ENCODE results near the gene RAVER1. TPM values are rescaled to one million over a fixed set of nuclear protein-coding genes. Genes with fewer than 3 reads are reported as not detected.
A peak's percentile ranks its signal among the peaks of the same experiment; 100 is the strongest.
"Not testable (repeated sequence)": the region's sequence is repeated elsewhere in the genome, so short reads cannot be mapped to it uniquely, and the experiment has no call there.

RAVER1 gene
- total and polyA plus RNA-seq, 4 donors, result 7.9 to 24.0 (median 17.2) TPM

GRCh38 chr19:10336725-10337124 lies 3.4 kb upstream of the RAVER1 start:
- H3K27ac ChIP-seq (ENCODE audit: low read depth in 1 of 2, low read length in 2 of 2); H3K9me3 ChIP-seq (ENCODE audit: control insufficient read depth, low read length); DNase-seq; H3K4me3 ChIP-seq (ENCODE audit: low read length in 2 of 2); H3K27me3 ChIP-seq (ENCODE audit: control insufficient read depth in 1 of 2, insufficient read depth in 2 of 2, low read length in 1 of 2); H3K36me3 ChIP-seq (ENCODE audit: control insufficient read depth in 1 of 2, insufficient read depth in 2 of 2, low read length in 1 of 2); H3K4me1 ChIP-seq (ENCODE audit: control insufficient read depth in 1 of 2, insufficient read depth in 2 of 2, low read length in 2 of 2); ATAC-seq (ENCODE audit: low FRiP score): not testable (repeated sequence)
- 93 to 97% methylated on average over 9 of the region's 9 CpGs for WGBS, 2 donors
- intact Hi-C loops (cut with DNase I), result loop anchor here in 1 of 2 donors (5.0 kb wide), 1 partner anchor 46 kb away; the partner anchor contains the start of gene TYK2

- no peaks in the 10 kb centered on the region for H3K36me3 ChIP-seq (ENCODE audit: control insufficient read depth in 1 of 2, insufficient read depth in 2 of 2, low read length in 1 of 2)
- H3K27ac ChIP-seq (ENCODE audit: low read depth in 1 of 2, low read length in 2 of 2), result no peak overlapping the region
- no peak overlapping the region for H3K4me3 ChIP-seq (ENCODE audit: low read length in 2 of 2)
- no peaks in the 10 kb centered on the region for H3K4me1 ChIP-seq (ENCODE audit: control insufficient read depth in 1 of 2, insufficient read depth in 2 of 2, low read length in 2 of 2)
- H3K9me3 ChIP-seq (ENCODE audit: control insufficient read depth, low read length), result no peaks in the 10 kb centered on the region
- intact Hi-C loops (cut with DNase I), result loop anchor here in 1 of 2 donors (5.0 kb wide), 1 partner anchor 47 kb away; the partner anchor contains the start of gene TYK2
- 54 to 58% methylated on average over 26 of the region's 26 CpGs for WGBS, 2 donors
- peak in 1 of 2 donors; percentile 55 for DNase-seq
- no peak for ATAC-seq (ENCODE audit: low FRiP score)
- H3K27me3 ChIP-seq (ENCODE audit: control insufficient read depth in 1 of 2, insufficient read depth in 2 of 2, low read length in 1 of 2), result no peaks in the 10 kb centered on the region
Measured at GRCh38 chr19:10335352-10335985, 2.1 kb upstream of the RAVER1 start.

GRCh38 chr19:10334588-10335351 lies 1.4 kb upstream of the RAVER1 start:
- DNase-seq (peak; percentile 95 to 98), ATAC-seq (ENCODE audit: low FRiP score) (peak; percentile 93)
- peak overlapping the region in 1 of 2 donors; percentile 62 for H3K4me3 ChIP-seq (ENCODE audit: low read length in 2 of 2)
- 9% methylated on average over 59 of the region's 59 CpGs for WGBS, 2 donors
- intact Hi-C loops (cut with DNase I), result loop anchor here (5.0 kb wide), 2 partner anchors 48 to 53 kb away; partner anchors contain the start of gene TYK2 (in 1 of the 2)
- no peaks in the 10 kb centered on the region for H3K27me3 ChIP-seq (ENCODE audit: control insufficient read depth in 1 of 2, insufficient read depth in 2 of 2, low read length in 1 of 2)
- no peaks in the 10 kb centered on the region for H3K36me3 ChIP-seq (ENCODE audit: control insufficient read depth in 1 of 2, insufficient read depth in 2 of 2, low read length in 1 of 2)
- H3K9me3 ChIP-seq (ENCODE audit: control insufficient read depth, low read length), result no peaks in the 10 kb centered on the region
- H3K27ac ChIP-seq (ENCODE audit: low read depth in 1 of 2, low read length in 2 of 2), result peak overlapping the region in 1 of 2 donors; percentile 15
- no peaks in the 10 kb centered on the region for H3K4me1 ChIP-seq (ENCODE audit: control insufficient read depth in 1 of 2, insufficient read depth in 2 of 2, low read length in 2 of 2)

GRCh38 chr19:10333758-10334587 lies 644 bp upstream of the RAVER1 start:
- intact Hi-C loops (cut with DNase I), result loop anchor here in 1 of 2 donors (5.0 kb wide), 1 partner anchor 53 kb away; no protein-coding TSS in a partner anchor
- ATAC-seq (ENCODE audit: low FRiP score) (peak; percentile 1), DNase-seq (no peak)
- Histone ChIP-seq H3K27me3 (ENCODE audit: control insufficient read depth in 1 of 2, insufficient read depth in 2 of 2, low read length in 1 of 2) (no peaks in the 10 kb centered on the region), H3K4me1 (ENCODE audit: control insufficient read depth in 1 of 2, insufficient read depth in 2 of 2, low read length in 2 of 2) (no peaks in the 10 kb centered on the region), H3K27ac (ENCODE audit: low read depth in 1 of 2, low read length in 2 of 2) (peak overlapping the region in 1 of 2 donors; percentile 55), H3K9me3 (ENCODE audit: control insufficient read depth, low read length) (no peaks in the 10 kb centered on the region), H3K36me3 (ENCODE audit: control insufficient read depth in 1 of 2, insufficient read depth in 2 of 2, low read length in 1 of 2) (no peaks in the 10 kb centered on the region), H3K4me3 (ENCODE audit: low read length in 2 of 2) (peak overlapping the region; percentile 58 to 62)
- WGBS, 2 donors, result 4 to 5% methylated on average over 44 of the region's 44 CpGs

- WGBS, 2 donors, result 27 to 32% methylated on average over 18 of the region's 18 CpGs
- H3K36me3 ChIP-seq (ENCODE audit: control insufficient read depth in 1 of 2, insufficient read depth in 2 of 2, low read length in 1 of 2), result peaks cover 0 to 6% of the 10 kb centered on the region in 2 donors
- intact Hi-C loops (cut with DNase I), result loop anchor here in 1 of 2 donors (5.0 kb wide), 1 partner anchor 55 kb away; no protein-coding TSS in a partner anchor
- DNase-seq (no peak), ATAC-seq (ENCODE audit: low FRiP score) (no peak)
- H3K27ac ChIP-seq (ENCODE audit: low read depth in 1 of 2, low read length in 2 of 2), result no peak overlapping the region
- peak overlapping the region; percentile 65 to 66 for H3K4me3 ChIP-seq (ENCODE audit: low read length in 2 of 2)
- no peaks in the 10 kb centered on the region for H3K27me3 ChIP-seq (ENCODE audit: control insufficient read depth in 1 of 2, insufficient read depth in 2 of 2, low read length in 1 of 2)
- no peaks in the 10 kb centered on the region for H3K9me3 ChIP-seq (ENCODE audit: control insufficient read depth, low read length)
- no peaks in the 10 kb centered on the region for H3K4me1 ChIP-seq (ENCODE audit: control insufficient read depth in 1 of 2, insufficient read depth in 2 of 2, low read length in 2 of 2)
Measured at GRCh38 chr19:10332158-10332964, 968 bp downstream of the RAVER1 start.

- DNase-seq (no peak), ATAC-seq (ENCODE audit: low FRiP score) (no peak)
- H3K27ac ChIP-seq (ENCODE audit: low read depth in 1 of 2, low read length in 2 of 2), result no peak overlapping the region
- no peaks in the 10 kb centered on the region for H3K4me1 ChIP-seq (ENCODE audit: control insufficient read depth in 1 of 2, insufficient read depth in 2 of 2, low read length in 2 of 2)
- H3K4me3 ChIP-seq (ENCODE audit: low read length in 2 of 2), result no peak overlapping the region
- no peaks in the 10 kb centered on the region for H3K9me3 ChIP-seq (ENCODE audit: control insufficient read depth, low read length)
- no peaks in the 10 kb centered on the region for H3K27me3 ChIP-seq (ENCODE audit: control insufficient read depth in 1 of 2, insufficient read depth in 2 of 2, low read length in 1 of 2)
- WGBS, 2 donors, result 92 to 97% methylated on average over 13 of the region's 13 CpGs
- intact Hi-C loops (cut with DNase I), result no loop called here
- peaks cover 0 to 6% of the 10 kb centered on the region in 2 donors for H3K36me3 ChIP-seq (ENCODE audit: control insufficient read depth in 1 of 2, insufficient read depth in 2 of 2, low read length in 1 of 2)
Measured at GRCh38 chr19:10329555-10329954, 3.8 kb downstream of the RAVER1 start.

- no peaks in the 10 kb centered on the region for H3K4me1 ChIP-seq (ENCODE audit: control insufficient read depth in 1 of 2, insufficient read depth in 2 of 2, low read length in 2 of 2)
- H3K27ac ChIP-seq (ENCODE audit: low read depth in 1 of 2, low read length in 2 of 2), result no peak overlapping the region
- DNase-seq (no peak), ATAC-seq (ENCODE audit: low FRiP score) (no peak)
- H3K4me3 ChIP-seq (ENCODE audit: low read length in 2 of 2), result no peak overlapping the region
- no peaks in the 10 kb centered on the region for H3K27me3 ChIP-seq (ENCODE audit: control insufficient read depth in 1 of 2, insufficient read depth in 2 of 2, low read length in 1 of 2)
- intact Hi-C loops (cut with DNase I), result no loop called here
- H3K9me3 ChIP-seq (ENCODE audit: control insufficient read depth, low read length), result no peaks in the 10 kb centered on the region
- 94 to 96% methylated on average over 41 of the region's 41 CpGs for WGBS, 2 donors
- H3K36me3 ChIP-seq (ENCODE audit: control insufficient read depth in 1 of 2, insufficient read depth in 2 of 2, low read length in 1 of 2), result peaks cover 0 to 9% of the 10 kb centered on the region in 2 donors
Measured at GRCh38 chr19:10328558-10329429, 4.5 kb downstream of the RAVER1 start.
